Measurements from ENCODE around the gene DNAI1. TPM values are rescaled to one million over a fixed set of nuclear protein-coding genes. Genes with fewer than 3 reads are reported as not detected.

The DNAI1 gene
- total RNA-seq, 1 donor from 2014 or later, result not detected

GRCh38 chr9:34443976-34444375 lies 14.6 kb upstream of the DNAI1 start:
- Histone ChIP-seq H3K4me1 (peaks cover 96% of the 10 kb centered on the region), H3K27me3 (ENCODE audit: low read depth) (no peaks in the 10 kb centered on the region), H3K4me3 (no peak overlapping the region), H3K9me3 (replicated peaks) (no peaks in the 10 kb centered on the region), H3K27ac (replicated peaks) (no peak overlapping the region), H3K36me3 (peaks cover 2% of the 10 kb centered on the region)
- no peak for DNase-seq
- TF ChIP-seq CTCF (IDR thresholded peaks at IDR 0.05; ENCODE audit: borderline replicate concordance), result no peak
- intact Hi-C loops (cut with micrococcal nuclease), result no loop called here

GRCh38 chr9:34446468-34446891 lies 12.1 kb upstream of the DNAI1 start:
- H3K4me1 ChIP-seq, result peaks cover 98% of the 10 kb centered on the region

GRCh38 chr9:34446951-34447350 lies 11.7 kb upstream of the DNAI1 start:
- H3K4me3 ChIP-seq, result no peak overlapping the region
- H3K36me3 ChIP-seq, result no peaks in the 10 kb centered on the region
- H3K27me3 ChIP-seq (ENCODE audit: low read depth), result no peaks in the 10 kb centered on the region
- H3K4me1 ChIP-seq, result peaks cover 98% of the 10 kb centered on the region
- DNase-seq, result no peak
- intact Hi-C loops (cut with micrococcal nuclease), result no loop called here
- TF ChIP-seq CTCF (IDR thresholded peaks at IDR 0.05; ENCODE audit: borderline replicate concordance), result no peak
- H3K27ac ChIP-seq (replicated peaks), result peak overlapping the region; percentile 27
- no peaks in the 10 kb centered on the region for H3K9me3 ChIP-seq (replicated peaks)

More at GRCh38 chr9:34446468-34446891, 12.1 kb upstream of the DNAI1 start:
- Histone ChIP-seq H3K4me3 (no peak overlapping the region), H3K27me3 (ENCODE audit: low read depth) (no peaks in the 10 kb centered on the region), H3K27ac (replicated peaks) (peak overlapping the region; percentile 27), H3K9me3 (replicated peaks) (no peaks in the 10 kb centered on the region), H3K36me3 (no peaks in the 10 kb centered on the region)
- no peak for DNase-seq
- no peak for TF ChIP-seq CTCF (IDR thresholded peaks at IDR 0.05; ENCODE audit: borderline replicate concordance)
- intact Hi-C loops (cut with micrococcal nuclease), result no loop called here

- H3K36me3 ChIP-seq, result no peaks in the 10 kb centered on the region
- no peak for TF ChIP-seq CTCF (IDR thresholded peaks at IDR 0.05; ENCODE audit: borderline replicate concordance)
- no peak overlapping the region for H3K4me3 ChIP-seq
- no peaks in the 10 kb centered on the region for H3K9me3 ChIP-seq (replicated peaks)
- peak overlapping the region; percentile 91 for H3K27ac ChIP-seq (replicated peaks)
- DNase-seq, result no peak
- peaks cover 100% of the 10 kb centered on the region for H3K4me1 ChIP-seq
- H3K27me3 ChIP-seq (ENCODE audit: low read depth), result no peaks in the 10 kb centered on the region
- intact Hi-C loops (cut with micrococcal nuclease), result no loop called here
These were observed 8.0 kb upstream of the DNAI1 start for GRCh38 chr9:34450644-34451043.

GRCh38 chr9:34451135-34451534 lies 7.5 kb upstream of the DNAI1 start:
- H3K4me3 ChIP-seq, result no peak overlapping the region
- TF ChIP-seq CTCF (IDR thresholded peaks at IDR 0.05; ENCODE audit: borderline replicate concordance), result no peak
- DNase-seq, result no peak
- H3K27me3 ChIP-seq (ENCODE audit: low read depth), result no peaks in the 10 kb centered on the region
- no peaks in the 10 kb centered on the region for H3K36me3 ChIP-seq
- H3K4me1 ChIP-seq, result peaks cover 100% of the 10 kb centered on the region
- H3K27ac ChIP-seq (replicated peaks), result peak overlapping the region; percentile 91
- H3K9me3 ChIP-seq (replicated peaks), result no peaks in the 10 kb centered on the region
- intact Hi-C loops (cut with micrococcal nuclease), result no loop called here

- Histone ChIP-seq H3K36me3 (no peaks in the 10 kb centered on the region), H3K4me1 (peaks cover 100% of the 10 kb centered on the region), H3K4me3 (no peak overlapping the region), H3K27ac (replicated peaks) (peak overlapping the region; percentile 91), H3K27me3 (ENCODE audit: low read depth) (no peaks in the 10 kb centered on the region), H3K9me3 (replicated peaks) (no peaks in the 10 kb centered on the region)
- intact Hi-C loops (cut with micrococcal nuclease), result no loop called here
- TF ChIP-seq CTCF (IDR thresholded peaks at IDR 0.05; ENCODE audit: borderline replicate concordance), result no peak
- DNase-seq, result no peak
These were observed 7.1 kb upstream of the DNAI1 start for GRCh38 chr9:34451545-34451944.
